PFSK-1 (cell line): ENCODE data around the gene MYO1D.

Source experiments
- POLR2AphosphoS5 ChIP-seq: IDR thresholded peaks from 2 replicates; pipeline ENCODE4 v1.6.1; 2012; ENCODE audit warnings: low read depth, mild to moderate bottlenecking, control low read depth, low read length, moderate library complexity
- SIN3A ChIP-seq: IDR thresholded peaks from 2 replicates; pipeline ENCODE4 v1.6.1; 2012; ENCODE audit warnings: mild to moderate bottlenecking, low read length, moderate library complexity, borderline replicate concordance; ENCODE audit not compliant: insufficient read depth
- TAF1 ChIP-seq: IDR thresholded peaks from 2 replicates; pipeline ENCODE4 v1.6.1; 2012; ENCODE audit warnings: low read length, control low read depth, borderline replicate concordance; ENCODE audit not compliant: insufficient read depth
- TF ChIP-seq, protein P1 (sequence below), 2 experiments: IDR thresholded peaks; 2 replicates each; pipeline versions ENCODE4 v1.6.1 to v1.8.0; 2011 to 2012; ENCODE audit warnings: low read depth in 2 of 2, low read length in 2 of 2, control low read depth in 1 of 2, inconsistent platforms in 1 of 2, mild to moderate bottlenecking in 1 of 2, moderate library complexity in 1 of 2; ENCODE audit not compliant: insufficient read depth in 1 of 2

DNA sequence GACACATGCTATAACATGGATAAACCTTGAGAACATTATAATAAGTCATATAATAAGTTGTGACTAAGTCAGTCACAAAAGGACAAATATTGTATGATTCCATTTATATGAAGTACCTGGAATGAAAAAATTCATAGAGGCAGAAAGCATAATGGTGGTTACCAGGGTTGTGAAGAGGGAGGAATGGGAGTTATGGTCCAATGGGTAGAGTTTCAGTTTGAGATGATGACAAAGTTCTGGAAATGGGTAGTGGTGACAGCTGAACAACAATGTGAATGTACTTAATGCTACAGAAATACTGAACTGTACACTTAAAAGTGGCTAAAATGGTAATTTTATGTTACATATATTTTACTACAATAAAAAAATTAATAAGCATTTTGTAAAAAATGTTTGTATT lies 49.7 kb downstream of the MYO1D start:
- no peak for TF ChIP-seq SIN3A
- TF ChIP-seq, protein P1, sequence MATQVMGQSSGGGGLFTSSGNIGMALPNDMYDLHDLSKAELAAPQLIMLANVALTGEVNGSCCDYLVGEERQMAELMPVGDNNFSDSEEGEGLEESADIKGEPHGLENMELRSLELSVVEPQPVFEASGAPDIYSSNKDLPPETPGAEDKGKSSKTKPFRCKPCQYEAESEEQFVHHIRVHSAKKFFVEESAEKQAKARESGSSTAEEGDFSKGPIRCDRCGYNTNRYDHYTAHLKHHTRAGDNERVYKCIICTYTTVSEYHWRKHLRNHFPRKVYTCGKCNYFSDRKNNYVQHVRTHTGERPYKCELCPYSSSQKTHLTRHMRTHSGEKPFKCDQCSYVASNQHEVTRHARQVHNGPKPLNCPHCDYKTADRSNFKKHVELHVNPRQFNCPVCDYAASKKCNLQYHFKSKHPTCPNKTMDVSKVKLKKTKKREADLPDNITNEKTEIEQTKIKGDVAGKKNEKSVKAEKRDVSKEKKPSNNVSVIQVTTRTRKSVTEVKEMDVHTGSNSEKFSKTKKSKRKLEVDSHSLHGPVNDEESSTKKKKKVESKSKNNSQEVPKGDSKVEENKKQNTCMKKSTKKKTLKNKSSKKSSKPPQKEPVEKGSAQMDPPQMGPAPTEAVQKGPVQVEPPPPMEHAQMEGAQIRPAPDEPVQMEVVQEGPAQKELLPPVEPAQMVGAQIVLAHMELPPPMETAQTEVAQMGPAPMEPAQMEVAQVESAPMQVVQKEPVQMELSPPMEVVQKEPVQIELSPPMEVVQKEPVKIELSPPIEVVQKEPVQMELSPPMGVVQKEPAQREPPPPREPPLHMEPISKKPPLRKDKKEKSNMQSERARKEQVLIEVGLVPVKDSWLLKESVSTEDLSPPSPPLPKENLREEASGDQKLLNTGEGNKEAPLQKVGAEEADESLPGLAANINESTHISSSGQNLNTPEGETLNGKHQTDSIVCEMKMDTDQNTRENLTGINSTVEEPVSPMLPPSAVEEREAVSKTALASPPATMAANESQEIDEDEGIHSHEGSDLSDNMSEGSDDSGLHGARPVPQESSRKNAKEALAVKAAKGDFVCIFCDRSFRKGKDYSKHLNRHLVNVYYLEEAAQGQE (IDR thresholded peaks at IDR 0.05; ENCODE audit: insufficient read depth in 1 of 2, low read depth in 2 of 2, low read length in 2 of 2): no peak
- TF ChIP-seq POLR2AphosphoS5: no peak
- no peak for TF ChIP-seq TAF1
